Liver (tissue), 9 donors: ENCODE measurements around the gene MYO16. TPM values are rescaled to one million over a fixed set of nuclear protein-coding genes. Genes with fewer than 3 reads are reported as not detected.

Source experiments
- DNase-seq: peaks from one replicate; pipeline ENCODE4 v3.0.0-alpha.2; 2017; ENCODE audit warnings: low spot score
- H3K27ac ChIP-seq, 2 donors: one replicate each; pipeline ENCODE4 v1.7.0; 2013; ENCODE audit warnings: inconsistent platforms in 2 of 2, low read length in 2 of 2, control low read depth in 1 of 2, low read depth in 1 of 2, mild to moderate bottlenecking in 1 of 2
- H3K27me3 ChIP-seq, 4 donors: one replicate each; pipeline versions ENCODE4 v1.6.1 to v1.7.0; 2013; ENCODE audit warnings: low read length in 3 of 4, inconsistent platforms in 1 of 4, mild to moderate bottlenecking in 1 of 4, moderate library complexity in 1 of 4; ENCODE audit not compliant: control insufficient read depth in 4 of 4, insufficient read depth in 4 of 4
- H3K36me3 ChIP-seq, 4 donors: one replicate each; pipeline versions ENCODE4 v1.6.1 to v1.7.0; 2013; ENCODE audit warnings: low read length in 3 of 4, mild to moderate bottlenecking in 3 of 4, low read depth in 1 of 4, moderate library complexity in 1 of 4; ENCODE audit not compliant: control insufficient read depth in 4 of 4, insufficient read depth in 3 of 4
- H3K4me1 ChIP-seq, 4 donors: one replicate each; pipeline versions ENCODE4 v1.6.1 to v1.7.0; 2013; ENCODE audit warnings: low read length in 3 of 4, mild to moderate bottlenecking in 3 of 4, moderate library complexity in 1 of 4; ENCODE audit not compliant: control insufficient read depth in 4 of 4, insufficient read depth in 4 of 4
- H3K4me3 ChIP-seq, 3 donors: one replicate each; pipeline versions ENCODE4 v1.6.1 to v1.7.0; 2013; ENCODE audit warnings: low read length in 3 of 3, control low read depth in 1 of 3, low read depth in 1 of 3, mild to moderate bottlenecking in 1 of 3
- H3K9ac ChIP-seq, 2 donors: one replicate each; pipeline ENCODE4 v1.7.0; 2013; ENCODE audit warnings: low read length in 2 of 2, mild to moderate bottlenecking in 2 of 2, moderate library complexity in 2 of 2, control low read depth in 1 of 2, low read depth in 1 of 2
- H3K9me3 ChIP-seq, 4 donors: one replicate each; pipeline versions ENCODE4 v1.6.1 to v1.7.0; 2013; ENCODE audit warnings: low read length in 3 of 4; ENCODE audit not compliant: control insufficient read depth in 4 of 4
- EGR1 ChIP-seq, 2 donors: IDR thresholded peaks; 2 replicates each; pipeline ENCODE4 v1.6.1; 2016 to 2018; ENCODE audit warnings: antibody characterized with exemption in 2 of 2, low read depth in 2 of 2
- FOXA1 ChIP-seq: IDR thresholded peaks from 2 replicates; pipeline ENCODE4 v1.6.1; 2016; ENCODE audit warnings: antibody characterized with exemption
- HNF4A ChIP-seq, 2 donors: conservative IDR thresholded peaks; 2 replicates each; pipeline ENCODE4 v1.6.1; 2016; ENCODE audit warnings: antibody characterized with exemption in 2 of 2, mild to moderate bottlenecking in 2 of 2
- HNF4G ChIP-seq: IDR thresholded peaks from 2 replicates; pipeline ENCODE4 v1.6.1; 2016; ENCODE audit warnings: antibody characterized with exemption
- MAX ChIP-seq: IDR thresholded peaks from 2 replicates; pipeline ENCODE4 v1.6.1; 2016; ENCODE audit warnings: antibody characterized with exemption
- NR2F2 ChIP-seq: IDR thresholded peaks from 2 replicates; pipeline ENCODE4 v1.6.1; 2016; ENCODE audit warnings: antibody characterized with exemption
- REST ChIP-seq: IDR thresholded peaks from 2 replicates; pipeline ENCODE4 v1.6.1; 2016; ENCODE audit warnings: antibody characterized with exemption, mild to moderate bottlenecking
- RXRA ChIP-seq, 2 donors: IDR thresholded peaks; 2 replicates each; pipeline ENCODE4 v1.6.1; 2017 to 2018; ENCODE audit warnings: antibody characterized with exemption in 2 of 2, mild to moderate bottlenecking in 1 of 2
- SP1 ChIP-seq: IDR thresholded peaks from 2 replicates; pipeline ENCODE4 v1.6.1; 2018; ENCODE audit warnings: antibody characterized with exemption, mild to moderate bottlenecking
- ZBTB33 ChIP-seq: IDR thresholded peaks from 2 replicates; pipeline ENCODE4 v1.6.1; 2016; ENCODE audit warnings: antibody characterized with exemption
- WGBS: extraction: QIAGEN DNeasy Blood & Tissue Kit; methylation state at CpG from one replicate; pipeline ENCODE4 v1.1.7; 2013; 5-methylcytosine and 5-hydroxymethylcytosine counted together
- polyA plus RNA-seq, 2 donors: library from polyadenylated mRNA; stranded (reverse) in 1 of 2; unstranded in 1 of 2; fragments of 200-250 nt in 1 of 2; fragments of >200 nt in 1 of 2; fragmentation: Nextera tagmentation in 1 of 2; extraction: Ambion mirVana in 1 of 2; gene quantifications; one replicate each; pipeline versions ENCODE4 v1.2.1 to v1.2.3, GENCODE V29; 2013 to 2015
- total RNA-seq, 2 donors: library from RNA; depleted of rRNA; stranded (reverse); fragments of >200 nt; gene quantifications; one replicate each; pipeline ENCODE4 v1.2.3, GENCODE V29; 2014
- donor health status: healthy.
- donor health status: healthy.
- donor health status: healthy.
- donor health status: healthy.
- donor health status: healthy.

Gene MYO16
- total and polyA plus RNA-seq, 4 donors, result 0.37 to 1.1 (median 0.68) TPM

GRCh38 chr13:109251956-109252355 lies 622.5 kb downstream of the MYO16 start:
- Histone ChIP-seq H3K4me1 (peaks cover 0 to 2% (median 0%) of the 10 kb centered on the region in 4 donors), H3K27me3 (no peaks in the 10 kb centered on the region), H3K4me3 (no peak overlapping the region), H3K27ac (no peak overlapping the region), H3K9me3 (no peaks in the 10 kb centered on the region), H3K36me3 (no peaks in the 10 kb centered on the region), H3K9ac (no peak overlapping the region)
- WGBS, result 59% methylated on average over 2 of the region's 2 CpGs
- DNase-seq, result no peak
- TF ChIP-seq HNF4A (conservative IDR thresholded peaks at IDR 0.05) (no peak), NR2F2 (no peak), EGR1 (IDR thresholded peaks at IDR 0.05; ENCODE audit: low read depth in 2 of 2) (no peak), SP1 (no peak), MAX (no peak), RXRA (IDR thresholded peaks at IDR 0.05) (no peak), FOXA1 (no peak), ZBTB33 (no peak)

- no peak for DNase-seq
- H3K4me1 ChIP-seq, result peaks cover 0 to 2% (median 0%) of the 10 kb centered on the region in 4 donors
- WGBS, result 80% methylated on average over 1 of the region's 1 CpG
Observed at GRCh38 chr13:109253316-109253715, 623.9 kb downstream of the MYO16 start.

More at GRCh38 chr13:109253316-109253715, 623.9 kb downstream of the MYO16 start:
- no peak overlapping the region for H3K4me3 ChIP-seq
- TF ChIP-seq HNF4G (no peak), REST (no peak)
- H3K9me3 ChIP-seq, result no peaks in the 10 kb centered on the region
- no peaks in the 10 kb centered on the region for H3K36me3 ChIP-seq
- H3K9ac ChIP-seq, result no peak overlapping the region
- H3K27me3 ChIP-seq, result no peaks in the 10 kb centered on the region
- no peak overlapping the region for H3K27ac ChIP-seq
